GM12872 (cell line): Measurements from ENCODE around the gene DYSF.

ENCODE experiments used
- CTCF ChIP-seq: IDR thresholded peaks from 3 replicates; pipeline ENCODE4 v1.5.1; 2011; ENCODE audit warnings: low read depth, mild to moderate bottlenecking, low read length, moderate library complexity; ENCODE audit not compliant: insufficient read depth

Gene DYSF

GRCh38 chr2:71735676-71736075 is 282.3 kb downstream of the DYSF start:
- no peak for TF ChIP-seq CTCF
